Trophoblast cell (in vitro differentiated cells and primary cell): ENCODE data around the gene ABCF3. TPM values are rescaled to one million over a fixed set of nuclear protein-coding genes. Genes with fewer than 3 reads are reported as not detected.

Experiments
- DNase-seq, 2 donors: peaks; one replicate each; pipeline ENCODE4 v3.0.0-alpha.2; 2016
- H2AFZ ChIP-seq: 2 replicates; pipeline ENCODE4 v1.6.1; 2013; ENCODE audit warnings: low read length, moderate library complexity, mild to moderate bottlenecking; ENCODE audit not compliant: insufficient read depth, poor library complexity
- H2AK5ac ChIP-seq: 2 replicates; pipeline ENCODE4 v1.6.1; 2013; ENCODE audit warnings: mild to moderate bottlenecking, low read length
- H2BK120ac ChIP-seq: 2 replicates; pipeline ENCODE4 v1.6.1; 2013; ENCODE audit warnings: low read length, mild to moderate bottlenecking, moderate library complexity; ENCODE audit not compliant: insufficient read depth, poor library complexity
- H2BK12ac ChIP-seq: 2 replicates; pipeline ENCODE4 v1.6.1; 2013; ENCODE audit warnings: mild to moderate bottlenecking, low read length, moderate library complexity
- H2BK5ac ChIP-seq: 2 replicates; pipeline ENCODE4 v1.6.1; 2013; ENCODE audit warnings: low read length, low read depth, moderate library complexity, mild to moderate bottlenecking; ENCODE audit not compliant: poor library complexity
- H3K14ac ChIP-seq: 2 replicates; pipeline ENCODE4 v1.6.1; 2013; ENCODE audit warnings: mild to moderate bottlenecking, low read length
- H3K18ac ChIP-seq: 2 replicates; pipeline ENCODE4 v1.6.1; 2013; ENCODE audit warnings: mild to moderate bottlenecking, low read length
- H3K23ac ChIP-seq: 2 replicates; pipeline ENCODE4 v1.6.1; 2013; ENCODE audit warnings: low read length
- H3K27ac ChIP-seq: 2 replicates; pipeline ENCODE4 v1.5.1; 2013; ENCODE audit warnings: low read depth, mild to moderate bottlenecking, inconsistent platforms, low read length, moderate library complexity
- H3K27me3 ChIP-seq: 2 replicates; pipeline ENCODE4 v1.6.1; 2013; ENCODE audit warnings: inconsistent platforms, mild to moderate bottlenecking, low read length, moderate library complexity; ENCODE audit not compliant: insufficient read depth
- H3K36me3 ChIP-seq, 2 experiments: 1 replicate in 1 of 2; 2 replicates in 1 of 2; pipeline ENCODE4 v1.6.1; 2013; ENCODE audit warnings: low read length in 2 of 2, mild to moderate bottlenecking in 2 of 2, moderate library complexity in 1 of 2; ENCODE audit not compliant: insufficient read depth in 2 of 2, control insufficient read depth in 1 of 2
- H3K4ac ChIP-seq: 2 replicates; pipeline ENCODE4 v1.6.1; 2013; ENCODE audit warnings: low read depth, mild to moderate bottlenecking, low read length, moderate library complexity
- H3K4me1 ChIP-seq, 2 experiments: 1 replicate in 1 of 2; 2 replicates in 1 of 2; pipeline ENCODE4 v1.6.1; 2013; ENCODE audit warnings: low read length in 2 of 2, mild to moderate bottlenecking in 2 of 2, moderate library complexity in 1 of 2; ENCODE audit not compliant: insufficient read depth in 2 of 2, control insufficient read depth in 1 of 2
- H3K4me2 ChIP-seq: 2 replicates; pipeline ENCODE4 v1.6.1; 2013; ENCODE audit warnings: inconsistent platforms, mild to moderate bottlenecking, low read length, moderate library complexity
- H3K4me3 ChIP-seq: 2 replicates; pipeline ENCODE4 v1.5.1; 2013; ENCODE audit warnings: mild to moderate bottlenecking, low read depth, low read length, inconsistent platforms
- H3K79me1 ChIP-seq: one replicate; pipeline ENCODE4 v1.6.1; 2013; ENCODE audit warnings: low read length
- H3K79me2 ChIP-seq: 2 replicates; pipeline ENCODE4 v1.6.1; 2013; ENCODE audit warnings: low read length, mild to moderate bottlenecking; ENCODE audit not compliant: control insufficient read depth, insufficient read depth, poor library complexity
- H3K9ac ChIP-seq: 2 replicates; pipeline ENCODE4 v1.6.1; 2013; ENCODE audit warnings: mild to moderate bottlenecking, low read length
- H3K9me3 ChIP-seq: 2 replicates; pipeline ENCODE4 v1.6.1; 2013; ENCODE audit warnings: low read depth, mild to moderate bottlenecking, control low read depth, inconsistent platforms, low read length; ENCODE audit not compliant: insufficient read depth
- H4K12ac ChIP-seq: 2 replicates; pipeline ENCODE4 v1.6.1; 2013; ENCODE audit warnings: low read depth, mild to moderate bottlenecking, low read length, moderate library complexity
- H4K8ac ChIP-seq: 2 replicates; pipeline ENCODE4 v1.6.1; 2013; ENCODE audit warnings: low read depth, mild to moderate bottlenecking, low read length, moderate library complexity
- H4K91ac ChIP-seq: one replicate; pipeline ENCODE4 v1.6.1; 2013; ENCODE audit warnings: low read depth, mild to moderate bottlenecking, low read length, moderate library complexity
- WGBS: extraction: QIAGEN DNeasy Blood & Tissue Kit; methylation state at CpG from one replicate; pipeline ENCODE4 v1.1.7; 2013; ENCODE audit warnings: missing lambda C conversion rate; ENCODE audit not compliant: insufficient read length, insufficient coverage; ENCODE audit errors: extremely low coverage; 5-methylcytosine and 5-hydroxymethylcytosine counted together
- polyA plus RNA-seq: library from polyadenylated mRNA; stranded (reverse); fragments of 200-250 nt; gene quantifications from 2 replicates; pipeline ENCODE4 v1.2.3, GENCODE V29; 2013

The ABCF3 gene
- polyA plus RNA-seq = 31.9 and 32.0 TPM in 2 replicates

GRCh38 chr3:184186184-184186901 is at the start of gene ABCF3:
ABCF3 (plus strand) TSS chr3:184186199; CDS start chr3:184186208, 9 bp downstream.
- Histone ChIP-seq H3K4me3 (peak within 1 kb of the TSS; percentile 98), H3K18ac (peak within 1 kb of the TSS; percentile 84), H2BK120ac (peak within 1 kb of the TSS; percentile 61), H2BK12ac (peak within 1 kb of the TSS; percentile 28), H2AFZ (peak within 1 kb of the TSS; percentile 79), H3K79me2 (peaks cover 11% of the 10 kb centered on the region), H2AK5ac (peak within 1 kb of the TSS; percentile 61), H4K91ac (peak within 1 kb of the TSS; percentile 85), H3K36me3 (peaks cover 54 to 63% of the 10 kb centered on the region in 2 experiments), H3K27ac (peak within 1 kb of the TSS; percentile 95), H3K9ac (peak within 1 kb of the TSS; percentile 97), H3K4ac (peak within 1 kb of the TSS; percentile 71), H3K9me3 (peaks cover 7% of the 10 kb centered on the region), H3K27me3 (no peaks in the 10 kb centered on the region), H2BK5ac (peak within 1 kb of the TSS; percentile 83), H3K79me1 (peaks cover 10% of the 10 kb centered on the region), H3K23ac (no peak within 1 kb of the TSS), H3K14ac (peak within 1 kb of the TSS; percentile 81), H3K4me1 (peaks cover 0 to 7% of the 10 kb centered on the region in 2 experiments), H4K8ac (peak within 1 kb of the TSS; percentile 87), H3K4me2 (peak within 1 kb of the TSS; percentile 87), H4K12ac (peak within 1 kb of the TSS; percentile 78)
- DNase-seq = peak; percentile 13 to 48
- WGBS = no CpG with 5 or more reads among the region's 45 CpGs

GRCh38 chr3:184140436-184140835 is 45.6 kb upstream of the ABCF3 start:
- H2BK5ac ChIP-seq = no peak overlapping the region

GRCh38 chr3:184142199-184142598 is 43.8 kb upstream of the ABCF3 start:
- Histone ChIP-seq H3K9ac (no peak overlapping the region), H3K4ac (no peak overlapping the region), H2BK5ac (no peak overlapping the region), H2AFZ (no peak overlapping the region), H3K4me3 (no peak overlapping the region), H3K27me3 (no peaks in the 10 kb centered on the region), H4K12ac (no peak overlapping the region), H4K8ac (no peak overlapping the region), H2BK12ac (no peak overlapping the region), H2AK5ac (no peak overlapping the region), H3K79me2 (no peaks in the 10 kb centered on the region), H3K18ac (no peak overlapping the region), H3K36me3 (peaks cover 33 to 65% of the 10 kb centered on the region in 2 experiments), H4K91ac (no peak overlapping the region), H3K4me1 (peaks cover 0 to 4% of the 10 kb centered on the region in 2 experiments), H3K23ac (no peak overlapping the region), H2BK120ac (no peak overlapping the region), H3K9me3 (no peaks in the 10 kb centered on the region), H3K27ac (no peak overlapping the region), H3K4me2 (no peak overlapping the region), H3K14ac (no peak overlapping the region), H3K79me1 (no peaks in the 10 kb centered on the region)
- WGBS = no CpG with 5 or more reads among the region's 7 CpGs
- no peak for DNase-seq

More at GRCh38 chr3:184140436-184140835, 45.6 kb upstream of the ABCF3 start:
- Histone ChIP-seq H4K12ac (no peak overlapping the region), H2BK120ac (no peak overlapping the region), H2AFZ (no peak overlapping the region), H3K4me2 (no peak overlapping the region), H2AK5ac (no peak overlapping the region), H3K4me3 (no peak overlapping the region), H3K18ac (no peak overlapping the region), H3K4ac (no peak overlapping the region), H3K36me3 (peaks cover 33 to 59% of the 10 kb centered on the region in 2 experiments), H3K27ac (no peak overlapping the region), H3K4me1 (peaks cover 0 to 9% of the 10 kb centered on the region in 2 experiments), H3K27me3 (no peaks in the 10 kb centered on the region), H3K79me1 (peaks cover 2% of the 10 kb centered on the region), H2BK12ac (no peak overlapping the region), H4K91ac (no peak overlapping the region), H4K8ac (no peak overlapping the region), H3K23ac (no peak overlapping the region), H3K9me3 (no peaks in the 10 kb centered on the region), H3K14ac (no peak overlapping the region), H3K9ac (no peak overlapping the region), H3K79me2 (peaks cover 2% of the 10 kb centered on the region)
- WGBS = no CpG with 5 or more reads among the region's 10 CpGs
- DNase-seq = no peak

GRCh38 chr3:184143327-184143726 is 42.7 kb upstream of the ABCF3 start:
- no peak overlapping the region for H4K91ac ChIP-seq
- no peak overlapping the region for H3K18ac ChIP-seq
- no peak overlapping the region for H3K14ac ChIP-seq
- H3K4me1 ChIP-seq = peaks cover 0 to 4% of the 10 kb centered on the region in 2 experiments
- H4K8ac ChIP-seq = no peak overlapping the region
- H2AK5ac ChIP-seq = no peak overlapping the region
- H3K79me2 ChIP-seq = no peaks in the 10 kb centered on the region
- H3K4ac ChIP-seq = no peak overlapping the region
- peaks cover 31 to 59% of the 10 kb centered on the region in 2 experiments for H3K36me3 ChIP-seq
- no peak overlapping the region for H4K12ac ChIP-seq
- H3K4me3 ChIP-seq = no peak overlapping the region
- WGBS = no CpG with 5 or more reads among the region's 3 CpGs
- no peaks in the 10 kb centered on the region for H3K9me3 ChIP-seq
- H3K4me2 ChIP-seq = no peak overlapping the region
- H3K79me1 ChIP-seq = no peaks in the 10 kb centered on the region
- H3K9ac ChIP-seq = no peak overlapping the region
- no peaks in the 10 kb centered on the region for H3K27me3 ChIP-seq
- H3K23ac ChIP-seq = no peak overlapping the region
- DNase-seq = no peak
- H2AFZ ChIP-seq = no peak overlapping the region
- no peak overlapping the region for H2BK12ac ChIP-seq
- no peak overlapping the region for H2BK5ac ChIP-seq
- H2BK120ac ChIP-seq = no peak overlapping the region
- no peak overlapping the region for H3K27ac ChIP-seq
